ENCODE data around the gene FBXL2.

Gene FBXL2

GRCh38 chr3:33277193-33277882 is at the start of gene FBXL2:
Gene FBXL2, plus strand, starts transcription at chr3:33277442. Its CDS starts 71 bp downstream, at chr3:33277513.
- Mint-ChIP-seq H3K27me3 (peaks cover 30% of the 10 kb centered on the region), H3K4me1 (peaks cover 10% of the 10 kb centered on the region), H3K9me3 (no peaks in the 10 kb centered on the region), H3K36me3 (no peaks in the 10 kb centered on the region), H3K4me3 (peak within 1 kb of the TSS; percentile 72), H3K27ac (no peak within 1 kb of the TSS)

- Mint-ChIP-seq H3K27me3 (peaks cover 13% of the 10 kb centered on the region), H3K36me3 (peaks cover 2% of the 10 kb centered on the region), H3K9me3 (peaks cover 6% of the 10 kb centered on the region), H3K27ac (no peak overlapping the region), H3K4me1 (no peaks in the 10 kb centered on the region), H3K4me3 (no peak overlapping the region)
Observed at GRCh38 chr3:33229066-33229465, 48.2 kb upstream of the FBXL2 start.

DNA sequence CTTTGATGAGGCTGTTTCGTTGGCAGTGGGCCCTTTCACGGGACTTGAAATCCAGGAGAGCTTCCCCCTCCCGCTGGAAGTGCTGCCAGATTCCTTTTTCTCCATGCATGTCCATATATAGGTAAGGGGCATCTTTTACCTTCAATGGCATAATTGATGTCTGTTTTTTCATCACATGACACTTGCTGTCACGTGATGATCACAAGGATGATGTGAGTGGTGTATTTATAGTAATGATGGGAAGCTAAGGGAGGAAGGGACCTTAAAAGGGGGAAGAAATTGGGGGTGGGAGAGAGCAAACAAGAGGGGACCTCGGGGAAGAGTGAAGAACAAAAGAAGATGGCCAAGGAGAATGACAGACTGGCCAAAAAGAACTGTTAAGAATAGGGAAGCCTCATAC is 47.3 kb upstream of the FBXL2 start:
- peaks cover 2% of the 10 kb centered on the region for H3K36me3 Mint-ChIP-seq
- H3K27ac Mint-ChIP-seq = no peak overlapping the region
- H3K4me1 Mint-ChIP-seq = no peaks in the 10 kb centered on the region
- H3K9me3 Mint-ChIP-seq = peaks cover 6% of the 10 kb centered on the region
- H3K4me3 Mint-ChIP-seq = no peak overlapping the region
- H3K27me3 Mint-ChIP-seq = peaks cover 14% of the 10 kb centered on the region

DNA sequence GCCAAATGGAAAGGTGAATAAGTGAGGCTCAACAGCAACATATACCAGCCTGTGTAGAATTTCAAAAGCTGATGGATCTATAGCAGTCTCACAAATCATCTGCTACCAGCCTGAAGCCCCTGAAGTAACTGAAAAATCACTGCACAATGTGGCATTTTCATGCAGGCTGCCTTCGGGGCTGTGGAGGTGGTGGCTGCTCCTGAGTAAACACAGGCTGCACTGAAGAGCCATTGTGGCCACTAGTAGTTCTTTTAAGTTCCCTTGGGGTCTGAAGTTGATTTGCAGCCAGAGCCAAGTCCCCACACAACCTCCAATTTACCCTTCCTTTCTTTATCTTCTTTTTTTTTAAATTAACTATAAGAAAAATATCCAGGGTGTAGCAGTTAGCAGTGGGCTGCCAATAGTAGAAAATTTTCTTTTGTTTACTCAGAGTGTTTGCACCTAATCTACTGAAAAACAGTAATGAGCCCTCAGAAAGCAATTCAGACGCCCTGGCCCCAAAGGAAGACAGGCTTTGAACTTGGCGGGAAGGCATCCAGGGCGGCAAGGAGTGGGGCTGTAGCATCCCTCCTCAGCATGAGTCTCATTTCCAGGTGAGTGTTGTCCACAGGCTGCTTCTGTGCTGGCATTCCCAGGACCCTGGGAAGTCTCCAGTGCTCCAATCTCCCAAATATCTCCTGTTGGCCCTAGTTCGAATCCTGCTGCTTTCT is 45.3 kb upstream of the FBXL2 start:
- no peaks in the 10 kb centered on the region for H3K4me1 Mint-ChIP-seq
- H3K36me3 Mint-ChIP-seq = peaks cover 2% of the 10 kb centered on the region
- peaks cover 20% of the 10 kb centered on the region for H3K27me3 Mint-ChIP-seq
- H3K9me3 Mint-ChIP-seq = peaks cover 6% of the 10 kb centered on the region
- H3K4me3 Mint-ChIP-seq = no peak overlapping the region
- no peak overlapping the region for H3K27ac Mint-ChIP-seq

DNA sequence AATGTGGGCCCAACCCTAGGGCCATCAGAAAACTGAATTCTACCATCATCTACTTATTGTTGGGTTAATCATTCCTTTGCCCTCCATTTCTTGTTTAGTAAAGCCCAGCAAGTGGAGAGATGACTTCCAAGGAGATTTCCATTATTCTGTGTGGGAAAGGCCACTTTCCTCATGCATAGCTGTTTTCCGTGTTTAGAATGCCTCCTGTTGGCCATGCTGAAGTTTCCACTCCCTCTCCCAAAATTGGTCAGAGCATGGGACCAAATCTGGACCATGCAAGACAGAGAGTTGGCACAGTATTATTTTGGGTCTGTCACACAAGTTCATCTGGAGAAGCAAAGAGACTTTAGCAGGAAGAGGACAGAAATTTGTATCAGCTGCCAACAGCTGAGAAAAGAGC is 43.4 kb upstream of the FBXL2 start:
- Mint-ChIP-seq H3K9me3 (peaks cover under 1% of the 10 kb centered on the region), H3K4me3 (no peak overlapping the region), H3K36me3 (no peaks in the 10 kb centered on the region), H3K27ac (no peak overlapping the region), H3K27me3 (peaks cover 15% of the 10 kb centered on the region), H3K4me1 (no peaks in the 10 kb centered on the region)

- Mint-ChIP-seq H3K9me3 (peaks cover 10% of the 10 kb centered on the region), H3K27me3 (peaks cover 24% of the 10 kb centered on the region), H3K4me3 (no peak overlapping the region), H3K27ac (no peak overlapping the region), H3K4me1 (no peaks in the 10 kb centered on the region), H3K36me3 (no peaks in the 10 kb centered on the region)
Observed at GRCh38 chr3:33236005-33236404, 41.2 kb upstream of the FBXL2 start.

GRCh38 chr3:33237439-33237838 is 39.8 kb upstream of the FBXL2 start:
- Mint-ChIP-seq H3K36me3 (no peaks in the 10 kb centered on the region), H3K27me3 (peaks cover 24% of the 10 kb centered on the region), H3K27ac (no peak overlapping the region), H3K9me3 (peaks cover 17% of the 10 kb centered on the region), H3K4me1 (no peaks in the 10 kb centered on the region), H3K4me3 (no peak overlapping the region)

GRCh38 chr3:33238923-33239322 is 38.3 kb upstream of the FBXL2 start:
- H3K4me1 Mint-ChIP-seq = no peaks in the 10 kb centered on the region
- peaks cover 20% of the 10 kb centered on the region for H3K27me3 Mint-ChIP-seq
- no peak overlapping the region for H3K27ac Mint-ChIP-seq
- no peaks in the 10 kb centered on the region for H3K36me3 Mint-ChIP-seq
- no peak overlapping the region for H3K4me3 Mint-ChIP-seq
- H3K9me3 Mint-ChIP-seq = peaks cover 17% of the 10 kb centered on the region

- H3K4me1 Mint-ChIP-seq = no peaks in the 10 kb centered on the region
- no peak overlapping the region for H3K27ac Mint-ChIP-seq
- peaks cover 17% of the 10 kb centered on the region for H3K9me3 Mint-ChIP-seq
- H3K27me3 Mint-ChIP-seq = peaks cover 21% of the 10 kb centered on the region
- no peaks in the 10 kb centered on the region for H3K36me3 Mint-ChIP-seq
- H3K4me3 Mint-ChIP-seq = no peak overlapping the region
Observed at GRCh38 chr3:33240261-33240660, 37.0 kb upstream of the FBXL2 start.

DNA sequence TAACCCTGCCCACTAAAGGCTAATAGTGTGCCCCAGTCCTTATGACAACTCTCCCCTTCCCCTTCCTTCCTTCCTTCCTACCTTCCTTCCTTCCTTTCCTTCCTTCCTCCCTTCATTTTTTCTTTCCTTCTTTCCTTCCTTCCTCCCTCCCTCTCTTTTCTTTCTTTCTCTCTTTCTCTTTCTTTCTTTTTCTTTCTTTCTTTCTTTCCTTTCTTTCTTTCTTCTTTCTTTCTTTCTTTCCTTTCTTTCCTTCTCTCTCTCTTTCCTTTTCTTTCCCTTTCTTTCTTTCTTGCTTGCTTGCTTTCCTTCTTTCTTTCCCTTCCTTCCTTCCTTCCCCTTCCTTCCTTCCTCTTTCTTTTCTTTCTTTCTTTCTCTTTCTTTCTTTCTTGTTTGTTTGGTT is 30.5 kb upstream of the FBXL2 start:
- H3K36me3 Mint-ChIP-seq = no peaks in the 10 kb centered on the region
- H3K9me3 Mint-ChIP-seq = no peaks in the 10 kb centered on the region
- peaks cover 17% of the 10 kb centered on the region for H3K27me3 Mint-ChIP-seq
- H3K4me1 Mint-ChIP-seq = no peaks in the 10 kb centered on the region
- H3K4me3 Mint-ChIP-seq = no peak overlapping the region
- H3K27ac Mint-ChIP-seq = peak overlapping the region; percentile 42

- Mint-ChIP-seq H3K27me3 (peaks cover 12% of the 10 kb centered on the region), H3K36me3 (no peaks in the 10 kb centered on the region), H3K4me1 (no peaks in the 10 kb centered on the region), H3K9me3 (no peaks in the 10 kb centered on the region), H3K4me3 (no peak overlapping the region), H3K27ac (no peak overlapping the region)
Observed at GRCh38 chr3:33250712-33251111, 26.5 kb upstream of the FBXL2 start.

- H3K27me3 Mint-ChIP-seq = peaks cover 2% of the 10 kb centered on the region
- no peak overlapping the region for H3K4me3 Mint-ChIP-seq
- H3K36me3 Mint-ChIP-seq = no peaks in the 10 kb centered on the region
- H3K4me1 Mint-ChIP-seq = no peaks in the 10 kb centered on the region
- no peak overlapping the region for H3K27ac Mint-ChIP-seq
- no peaks in the 10 kb centered on the region for H3K9me3 Mint-ChIP-seq
Observed at GRCh38 chr3:33256249-33256648, 21.0 kb upstream of the FBXL2 start.

DNA sequence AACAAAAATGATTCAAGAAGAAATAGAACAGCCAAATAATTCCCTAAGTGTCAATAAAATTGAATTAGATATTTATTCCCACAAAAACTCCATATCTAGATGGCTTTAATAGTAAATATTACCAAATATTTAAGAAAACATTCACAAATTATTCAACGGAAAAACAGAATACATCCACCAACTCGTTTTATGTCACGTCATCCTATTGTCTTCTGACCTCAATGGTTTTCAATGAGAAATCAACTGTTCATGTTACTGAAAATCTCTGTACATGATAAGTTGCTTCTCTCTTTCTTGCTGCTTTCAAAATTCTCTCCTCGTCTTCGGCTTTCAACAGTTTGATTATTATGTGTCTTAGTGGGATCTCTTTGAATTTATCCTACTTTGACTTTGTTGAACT is 17.1 kb upstream of the FBXL2 start:
- Mint-ChIP-seq H3K4me3 (no peak overlapping the region), H3K4me1 (no peaks in the 10 kb centered on the region), H3K27me3 (peaks cover 3% of the 10 kb centered on the region), H3K9me3 (peaks cover 9% of the 10 kb centered on the region), H3K36me3 (no peaks in the 10 kb centered on the region), H3K27ac (no peak overlapping the region)

GRCh38 chr3:33269385-33269784 is 7.9 kb upstream of the FBXL2 start:
- H3K4me3 Mint-ChIP-seq = no peak overlapping the region
- H3K27ac Mint-ChIP-seq = no peak overlapping the region
- H3K4me1 Mint-ChIP-seq = no peaks in the 10 kb centered on the region
- H3K9me3 Mint-ChIP-seq = peaks cover 1% of the 10 kb centered on the region
- H3K27me3 Mint-ChIP-seq = peaks cover 11% of the 10 kb centered on the region
- H3K36me3 Mint-ChIP-seq = no peaks in the 10 kb centered on the region

DNA sequence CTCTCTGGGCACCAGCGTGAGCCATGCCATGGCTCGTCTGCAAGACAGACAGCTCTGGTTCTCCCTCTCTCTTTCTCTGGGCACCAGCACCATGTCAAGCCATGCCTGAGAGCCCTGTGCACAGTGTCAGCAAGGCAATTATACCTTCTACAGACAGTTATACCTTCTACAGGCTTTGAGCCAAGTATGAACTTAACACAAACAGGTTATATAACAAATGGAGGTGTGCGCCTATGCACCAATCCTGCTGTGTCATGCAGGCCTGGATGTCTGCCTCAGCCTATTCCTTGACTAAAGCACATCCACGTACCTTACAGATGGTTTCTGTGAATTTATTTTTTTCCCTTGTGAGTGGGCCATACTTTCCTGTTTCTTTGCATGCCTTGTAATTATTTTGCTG is 5.9 kb upstream of the FBXL2 start:
- no peak overlapping the region for H3K4me3 Mint-ChIP-seq
- H3K9me3 Mint-ChIP-seq = no peaks in the 10 kb centered on the region
- H3K27ac Mint-ChIP-seq = no peak overlapping the region
- no peaks in the 10 kb centered on the region for H3K36me3 Mint-ChIP-seq
- no peaks in the 10 kb centered on the region for H3K4me1 Mint-ChIP-seq
- peaks cover 12% of the 10 kb centered on the region for H3K27me3 Mint-ChIP-seq

- Mint-ChIP-seq H3K4me3 (no peak overlapping the region), H3K27me3 (peaks cover 20% of the 10 kb centered on the region), H3K27ac (no peak overlapping the region), H3K9me3 (no peaks in the 10 kb centered on the region), H3K36me3 (no peaks in the 10 kb centered on the region), H3K4me1 (peaks cover 10% of the 10 kb centered on the region)
Observed at GRCh38 chr3:33273628-33274027, 3.6 kb upstream of the FBXL2 start.
